Keratinocyte (primary cell): ENCODE data around the gene SSBP4. TPM values are rescaled to one million over a fixed set of nuclear protein-coding genes. Genes with fewer than 3 reads are reported as not detected.

ENCODE experiments used
- DNase-seq: peaks from one replicate; pipeline ENCODE4 v3.0.0-alpha.2; 2011; ENCODE audit warnings: low read depth, missing footprints, low spot score
- FAIRE-seq: peaks from 2 replicates; lab custom pipeline; 2011; peaks lifted over from hg19 to GRCh38; lab: Jason Lieb, UNC
- H2AFZ ChIP-seq: 2 replicates; pipeline ENCODE4 v1.6.0; 2012; ENCODE audit warnings: low read length, control low read depth, inconsistent platforms; ENCODE audit not compliant: control insufficient read depth
- H3K27ac ChIP-seq: 2 replicates; pipeline ENCODE4 v1.5.1; 2011; ENCODE audit warnings: low read length; ENCODE audit not compliant: control insufficient read depth, insufficient read depth
- H3K27me3 ChIP-seq: 3 replicates; pipeline ENCODE4 v1.6.0; 2011; ENCODE audit warnings: low read length; ENCODE audit not compliant: control insufficient read depth, insufficient read depth; ENCODE audit errors: extremely low read depth
- H3K36me3 ChIP-seq, 2 experiments: 2 replicates in 1 of 2; 3 replicates in 1 of 2; pipeline ENCODE4 v1.5.1; 2011; ENCODE audit warnings: low read length in 2 of 2, mild to moderate bottlenecking in 1 of 2; ENCODE audit not compliant: control insufficient read depth in 2 of 2, insufficient read depth in 2 of 2; ENCODE audit errors: extremely low read depth in 1 of 2
- H3K4me1 ChIP-seq: 3 replicates; pipeline ENCODE4 v1.5.1; 2011; ENCODE audit warnings: low read length; ENCODE audit not compliant: control insufficient read depth, insufficient read depth; ENCODE audit errors: extremely low read depth
- H3K4me2 ChIP-seq: 3 replicates; pipeline ENCODE4 v1.6.0; 2011; ENCODE audit warnings: low read depth, low read length; ENCODE audit not compliant: control insufficient read depth, insufficient read depth; ENCODE audit errors: extremely low read depth
- H3K4me3 ChIP-seq, 3 experiments: fragments of 200-600 bp in 1 of 3; sonication (generic) in 1 of 3; 2 replicates in 2 of 3; 3 replicates in 1 of 3; pipeline ENCODE4 v1.5.1; 2011 to 2016; ENCODE audit warnings: low read length in 3 of 3, mild to moderate bottlenecking in 3 of 3, control low read depth in 2 of 3, inconsistent platforms in 1 of 3, low read depth in 1 of 3, mixed read lengths in 1 of 3, mixed run types in 1 of 3, moderate library complexity in 1 of 3; ENCODE audit not compliant: control insufficient read depth in 2 of 3, insufficient read depth in 2 of 3; ENCODE audit errors: extremely low read depth in 1 of 3
- H3K79me2 ChIP-seq: 2 replicates; pipeline ENCODE4 v1.6.0; 2012; ENCODE audit warnings: low read length; ENCODE audit not compliant: control insufficient read depth, insufficient read depth
- H3K9ac ChIP-seq: 3 replicates; pipeline ENCODE4 v1.6.0; 2011; ENCODE audit warnings: low read length; ENCODE audit not compliant: control insufficient read depth, insufficient read depth; ENCODE audit errors: extremely low read depth
- H3K9me1 ChIP-seq: 3 replicates; pipeline ENCODE4 v1.6.0; 2011; ENCODE audit warnings: low read length; ENCODE audit not compliant: control insufficient read depth, insufficient read depth; ENCODE audit errors: extremely low read depth
- H3K9me3 ChIP-seq: 2 replicates; pipeline ENCODE4 v1.5.1; 2012; ENCODE audit warnings: low read depth, low read length; ENCODE audit not compliant: control insufficient read depth
- H4K20me1 ChIP-seq: 3 replicates; pipeline ENCODE4 v1.6.0; 2011; ENCODE audit warnings: low read length; ENCODE audit not compliant: control insufficient read depth, insufficient read depth; ENCODE audit errors: extremely low read depth
- EZH2 ChIP-seq: IDR thresholded peaks from one replicate; pipeline ENCODE4 v1.6.1; 2012; ENCODE audit warnings: inconsistent platforms, mild to moderate bottlenecking, low read length, moderate library complexity
- dilution Hi-C: fragments of 300-500 bp; cut with MboI; formaldehyde crosslinking; loops from one replicate; pipeline ENCODE4 v1.7.0; 2020; ENCODE audit warnings: low sequenced_read_pairs; ENCODE audit not compliant: extremely low pct_ligation_motif_present
- polyA plus RNA-seq, 5 experiments: library from polyadenylated mRNA; depleted of rRNA in 3 of 5; stranded (reverse) in 3 of 5; stranded (forward) in 1 of 5; unstranded in 1 of 5; fragments of >200 nt; gene quantifications; 1 replicate in 1 of 5; 2 replicates in 3 of 5; 3 replicates in 1 of 5; pipeline versions ENCODE4 v1.2.1 to v1.2.3, GENCODE V29; 2011 to 2012; ENCODE audit warnings: missing spikeins in 2 of 5, low read depth in 1 of 5, low replicate concordance in 1 of 5
- TF ChIP-seq, protein P1 (sequence below), 3 experiments: IDR thresholded peaks in 1 of 3; conservative IDR thresholded peaks in 1 of 3; optimal IDR thresholded peaks in 1 of 3; 2 replicates in 2 of 3; 3 replicates in 1 of 3; pipeline versions ENCODE3 to v1.5.1; 2011; ENCODE audit warnings: low read length in 3 of 3, mild to moderate bottlenecking in 3 of 3, moderate library complexity in 2 of 3, control low read depth in 1 of 3, inconsistent platforms in 1 of 3; ENCODE audit not compliant: insufficient read depth in 2 of 3; ENCODE audit errors: extremely low read depth in 1 of 3

Gene SSBP4
- polyA plus RNA-seq, 1 donor (not counting 4 experiments of a cell fraction or from before 2014, with no cell fraction given), result 7.5 TPM

DNA sequence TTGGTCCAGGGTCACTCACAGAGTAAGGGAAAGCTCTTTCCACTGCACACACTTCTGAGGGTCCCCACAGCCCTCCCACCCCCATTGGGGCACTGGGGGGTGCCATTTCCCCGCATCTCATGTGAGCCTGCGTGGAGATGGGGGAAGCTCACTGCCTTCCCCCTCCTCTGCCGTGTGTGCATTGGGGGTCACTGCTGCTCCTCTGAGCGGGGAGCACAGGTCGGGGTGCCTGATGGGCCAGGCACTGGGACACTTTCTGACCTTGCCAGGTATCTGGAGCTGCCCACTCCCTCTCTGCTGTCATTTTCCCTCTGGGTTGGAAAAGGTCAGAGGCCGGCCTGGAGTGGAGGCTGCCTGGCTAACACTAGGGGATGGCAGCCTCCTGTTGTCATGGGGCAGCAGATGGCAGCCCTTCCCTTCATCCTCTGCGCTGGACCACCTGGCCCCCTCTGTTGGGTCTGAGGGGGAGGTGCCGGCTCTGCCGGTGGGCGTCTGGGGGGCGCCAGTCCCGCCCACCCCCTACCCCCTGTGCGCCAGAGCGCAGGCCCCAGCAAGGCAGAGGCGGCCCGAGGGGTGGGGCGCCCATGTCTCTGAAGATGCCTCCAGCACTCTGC is 9.1 kb downstream of the SSBP4 start:
- dilution Hi-C loops, result no loop called here

DNA sequence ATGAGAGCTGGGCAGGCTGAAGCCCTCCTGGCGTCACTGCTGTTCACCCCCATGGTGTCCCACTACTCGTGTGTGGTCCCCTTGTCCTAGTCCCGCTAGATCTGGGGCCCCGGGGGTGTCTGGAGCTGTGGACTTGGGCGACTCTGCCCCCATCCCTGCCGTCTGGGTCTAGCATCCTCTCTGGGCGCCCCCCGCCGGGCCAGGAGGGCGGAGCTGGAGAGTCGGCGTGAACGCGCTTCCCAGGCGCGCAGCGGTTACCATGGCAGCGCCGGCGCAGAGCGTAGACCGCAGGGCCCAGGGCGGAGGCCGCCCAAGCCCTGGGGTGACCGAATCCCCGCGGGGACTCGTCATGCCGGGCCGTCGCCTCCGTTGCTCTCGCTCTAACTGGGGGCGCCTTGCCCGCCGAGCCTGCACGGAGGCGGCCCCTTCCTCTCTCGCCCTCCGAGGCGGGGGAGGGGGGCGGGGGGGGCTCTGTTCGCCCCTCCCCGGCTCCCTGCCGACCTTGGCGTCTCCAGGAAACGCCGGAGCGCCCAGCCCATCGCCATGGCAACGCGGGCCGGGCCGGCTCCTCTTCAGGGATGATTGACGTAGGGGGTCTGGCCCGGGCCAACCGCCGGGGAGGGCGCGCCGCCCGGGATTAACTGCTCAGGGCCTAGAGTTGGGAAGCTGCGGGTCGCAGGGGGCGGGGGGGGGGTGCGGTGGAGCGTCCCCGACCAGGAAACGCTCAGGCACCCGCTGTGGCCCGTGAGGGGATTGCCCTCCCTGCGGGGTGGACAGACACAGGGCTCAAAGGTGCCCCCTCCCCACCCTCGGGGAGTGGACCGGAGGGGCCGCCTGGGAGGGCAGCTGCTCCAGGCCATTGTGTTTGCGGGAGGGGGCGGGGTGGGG is 9.8 kb downstream of the SSBP4 start:
- Histone ChIP-seq H3K9me3 (no peaks in the 10 kb centered on the region), H3K27ac (no peak overlapping the region), H3K79me2 (no peaks in the 10 kb centered on the region), H3K27me3 (no peaks in the 10 kb centered on the region), H2AFZ (no peak overlapping the region), H3K9me1 (no peaks in the 10 kb centered on the region), H3K4me2 (no peak overlapping the region), H3K36me3 (peaks cover 0 to 1% of the 10 kb centered on the region in 2 experiments), H3K4me1 (peaks cover 3% of the 10 kb centered on the region), H3K4me3 (no peak overlapping the region), H4K20me1 (peaks cover 9% of the 10 kb centered on the region), H3K9ac (no peak overlapping the region)
- no peak for DNase-seq
- no peak for FAIRE-seq
- TF ChIP-seq EZH2, result no peak
- TF ChIP-seq, protein P1, sequence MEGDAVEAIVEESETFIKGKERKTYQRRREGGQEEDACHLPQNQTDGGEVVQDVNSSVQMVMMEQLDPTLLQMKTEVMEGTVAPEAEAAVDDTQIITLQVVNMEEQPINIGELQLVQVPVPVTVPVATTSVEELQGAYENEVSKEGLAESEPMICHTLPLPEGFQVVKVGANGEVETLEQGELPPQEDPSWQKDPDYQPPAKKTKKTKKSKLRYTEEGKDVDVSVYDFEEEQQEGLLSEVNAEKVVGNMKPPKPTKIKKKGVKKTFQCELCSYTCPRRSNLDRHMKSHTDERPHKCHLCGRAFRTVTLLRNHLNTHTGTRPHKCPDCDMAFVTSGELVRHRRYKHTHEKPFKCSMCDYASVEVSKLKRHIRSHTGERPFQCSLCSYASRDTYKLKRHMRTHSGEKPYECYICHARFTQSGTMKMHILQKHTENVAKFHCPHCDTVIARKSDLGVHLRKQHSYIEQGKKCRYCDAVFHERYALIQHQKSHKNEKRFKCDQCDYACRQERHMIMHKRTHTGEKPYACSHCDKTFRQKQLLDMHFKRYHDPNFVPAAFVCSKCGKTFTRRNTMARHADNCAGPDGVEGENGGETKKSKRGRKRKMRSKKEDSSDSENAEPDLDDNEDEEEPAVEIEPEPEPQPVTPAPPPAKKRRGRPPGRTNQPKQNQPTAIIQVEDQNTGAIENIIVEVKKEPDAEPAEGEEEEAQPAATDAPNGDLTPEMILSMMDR (optimal IDR thresholded peaks at IDR 0.05 in 1 of 3, IDR thresholded peaks at IDR 0.05 in 1 of 3, conservative IDR thresholded peaks at IDR 0.05 in 1 of 3; ENCODE audit: extremely low read depth in 1 of 3, insufficient read depth in 2 of 3, low read length in 3 of 3), result no peak
- dilution Hi-C loops, result no loop called here

More for the DNA sequence above, 9.1 kb downstream of the SSBP4 start:
- DNase-seq, result no peak
- H3K4me3 ChIP-seq, result no peak overlapping the region
- TF ChIP-seq, protein P1 (optimal IDR thresholded peaks at IDR 0.05 in 1 of 3, IDR thresholded peaks at IDR 0.05 in 1 of 3, conservative IDR thresholded peaks at IDR 0.05 in 1 of 3; ENCODE audit: extremely low read depth in 1 of 3, insufficient read depth in 2 of 3, low read length in 3 of 3), result no peak
- no peak for TF ChIP-seq EZH2
- H3K79me2 ChIP-seq, result peaks cover 4% of the 10 kb centered on the region
- H3K4me2 ChIP-seq, result no peak overlapping the region
- FAIRE-seq, result no peak
- peaks cover 3% of the 10 kb centered on the region for H3K4me1 ChIP-seq
- H3K9me3 ChIP-seq, result no peaks in the 10 kb centered on the region
- no peaks in the 10 kb centered on the region for H3K9me1 ChIP-seq
- H4K20me1 ChIP-seq, result peaks cover 9% of the 10 kb centered on the region
- H2AFZ ChIP-seq, result no peak overlapping the region
- peaks cover 0 to 1% of the 10 kb centered on the region in 2 experiments for H3K36me3 ChIP-seq
- H3K27ac ChIP-seq, result no peak overlapping the region
- H3K27me3 ChIP-seq, result no peaks in the 10 kb centered on the region
- no peak overlapping the region for H3K9ac ChIP-seq
